Ishikawa (cell line): Measurements from ENCODE around the gene PSMB5.

Experiments used
- CEBPB ChIP-seq: IDR thresholded peaks from 2 replicates; pipeline ENCODE4 v1.6.1; 2012
- CREB1 ChIP-seq: IDR thresholded peaks from 2 replicates; pipeline ENCODE4 v1.6.1; 2012; ENCODE audit warnings: low read depth
- EGR1 ChIP-seq: IDR thresholded peaks from 2 replicates; pipeline ENCODE4 v1.6.1; 2012
- EP300 ChIP-seq: IDR thresholded peaks from 2 replicates; pipeline ENCODE4 v1.6.1; 2012; ENCODE audit warnings: borderline replicate concordance
- FOXM1 ChIP-seq: IDR thresholded peaks from 2 replicates; pipeline ENCODE4 v1.6.1; 2012; ENCODE audit warnings: low read depth, borderline replicate concordance
- NFIC ChIP-seq: IDR thresholded peaks from 2 replicates; pipeline ENCODE4 v1.6.1; 2012
- RAD21 ChIP-seq: IDR thresholded peaks from 2 replicates; pipeline ENCODE4 v1.6.1; 2012; ENCODE audit warnings: low read depth
- TAF1 ChIP-seq: IDR thresholded peaks from 2 replicates; pipeline ENCODE4 v1.6.1; 2012; ENCODE audit warnings: low read depth, mild to moderate bottlenecking
- TCF12 ChIP-seq: IDR thresholded peaks from 2 replicates; pipeline ENCODE4 v1.6.1; 2012; ENCODE audit warnings: low read depth
- YY1 ChIP-seq: IDR thresholded peaks from 2 replicates; pipeline ENCODE4 v1.6.1; 2012; ENCODE audit warnings: low read depth
- TF ChIP-seq, protein P1 (sequence below): IDR thresholded peaks from 2 replicates; pipeline ENCODE4 v1.6.1; 2012
- TF ChIP-seq, protein P2 (sequence below): IDR thresholded peaks from 2 replicates; pipeline ENCODE4 v1.6.1; 2012; ENCODE audit warnings: low read depth, mild to moderate bottlenecking
- TF ChIP-seq, protein P3 (sequence below): IDR thresholded peaks from 2 replicates; pipeline ENCODE4 v1.6.1; 2012

DNA sequence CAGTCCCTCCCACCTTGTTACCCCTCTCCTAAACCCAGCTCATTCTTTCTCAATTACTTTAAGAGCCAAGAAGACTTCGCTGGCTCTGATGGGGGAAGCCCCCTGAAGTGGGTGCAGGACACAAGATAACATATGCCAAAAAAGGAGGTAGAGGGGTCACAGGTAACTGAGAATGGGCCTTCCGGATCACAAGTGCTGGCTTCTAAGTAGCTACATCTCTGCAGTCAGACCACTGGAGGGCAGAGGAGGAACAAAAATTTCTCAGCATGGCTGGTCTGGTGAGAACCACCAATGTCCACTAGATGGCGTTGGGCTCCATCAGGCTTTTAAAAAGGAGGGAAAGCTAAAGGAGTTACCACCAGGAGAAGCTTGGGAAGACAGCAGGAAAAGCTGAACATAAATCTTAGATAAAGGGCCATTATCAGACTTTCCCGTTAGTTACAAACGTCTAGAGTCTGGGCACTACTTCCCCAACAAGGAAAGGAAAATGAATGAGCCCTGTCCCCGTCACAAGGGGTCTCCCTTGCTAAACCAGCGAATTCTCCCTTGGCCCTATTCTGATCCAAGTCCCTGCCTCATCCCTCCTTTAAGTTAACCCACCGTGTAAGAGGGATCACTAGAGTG lies 34.2 kb upstream of the PSMB5 start:
- peak; percentile 64; the same call in 1 of the 2 replicates for TF ChIP-seq YY1
- no peak for TF ChIP-seq CREB1
- TF ChIP-seq TAF1, result no peak
- no peak for TF ChIP-seq NFIC
- 0 out of 2 replicates have a peak, but pooled peaks have one; percentile 2 for TF ChIP-seq CEBPB
- no peak; the same call in 1 of the 2 replicates for TF ChIP-seq EP300
- TF ChIP-seq FOXM1, result no peak
- TF ChIP-seq, protein P1, sequence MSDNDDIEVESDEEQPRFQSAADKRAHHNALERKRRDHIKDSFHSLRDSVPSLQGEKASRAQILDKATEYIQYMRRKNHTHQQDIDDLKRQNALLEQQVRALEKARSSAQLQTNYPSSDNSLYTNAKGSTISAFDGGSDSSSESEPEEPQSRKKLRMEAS, result peak; percentile 58; the same call in 1 of the 2 replicates
- TF ChIP-seq, protein P2, sequence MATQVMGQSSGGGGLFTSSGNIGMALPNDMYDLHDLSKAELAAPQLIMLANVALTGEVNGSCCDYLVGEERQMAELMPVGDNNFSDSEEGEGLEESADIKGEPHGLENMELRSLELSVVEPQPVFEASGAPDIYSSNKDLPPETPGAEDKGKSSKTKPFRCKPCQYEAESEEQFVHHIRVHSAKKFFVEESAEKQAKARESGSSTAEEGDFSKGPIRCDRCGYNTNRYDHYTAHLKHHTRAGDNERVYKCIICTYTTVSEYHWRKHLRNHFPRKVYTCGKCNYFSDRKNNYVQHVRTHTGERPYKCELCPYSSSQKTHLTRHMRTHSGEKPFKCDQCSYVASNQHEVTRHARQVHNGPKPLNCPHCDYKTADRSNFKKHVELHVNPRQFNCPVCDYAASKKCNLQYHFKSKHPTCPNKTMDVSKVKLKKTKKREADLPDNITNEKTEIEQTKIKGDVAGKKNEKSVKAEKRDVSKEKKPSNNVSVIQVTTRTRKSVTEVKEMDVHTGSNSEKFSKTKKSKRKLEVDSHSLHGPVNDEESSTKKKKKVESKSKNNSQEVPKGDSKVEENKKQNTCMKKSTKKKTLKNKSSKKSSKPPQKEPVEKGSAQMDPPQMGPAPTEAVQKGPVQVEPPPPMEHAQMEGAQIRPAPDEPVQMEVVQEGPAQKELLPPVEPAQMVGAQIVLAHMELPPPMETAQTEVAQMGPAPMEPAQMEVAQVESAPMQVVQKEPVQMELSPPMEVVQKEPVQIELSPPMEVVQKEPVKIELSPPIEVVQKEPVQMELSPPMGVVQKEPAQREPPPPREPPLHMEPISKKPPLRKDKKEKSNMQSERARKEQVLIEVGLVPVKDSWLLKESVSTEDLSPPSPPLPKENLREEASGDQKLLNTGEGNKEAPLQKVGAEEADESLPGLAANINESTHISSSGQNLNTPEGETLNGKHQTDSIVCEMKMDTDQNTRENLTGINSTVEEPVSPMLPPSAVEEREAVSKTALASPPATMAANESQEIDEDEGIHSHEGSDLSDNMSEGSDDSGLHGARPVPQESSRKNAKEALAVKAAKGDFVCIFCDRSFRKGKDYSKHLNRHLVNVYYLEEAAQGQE, result no peak
- TF ChIP-seq TCF12, result no peak; the same call in 1 of the 2 replicates
- no peak for TF ChIP-seq EGR1
- TF ChIP-seq, protein P3, sequence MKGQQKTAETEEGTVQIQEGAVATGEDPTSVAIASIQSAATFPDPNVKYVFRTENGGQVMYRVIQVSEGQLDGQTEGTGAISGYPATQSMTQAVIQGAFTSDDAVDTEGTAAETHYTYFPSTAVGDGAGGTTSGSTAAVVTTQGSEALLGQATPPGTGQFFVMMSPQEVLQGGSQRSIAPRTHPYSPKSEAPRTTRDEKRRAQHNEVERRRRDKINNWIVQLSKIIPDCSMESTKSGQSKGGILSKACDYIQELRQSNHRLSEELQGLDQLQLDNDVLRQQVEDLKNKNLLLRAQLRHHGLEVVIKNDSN, result no peak
- peak; percentile 73 for TF ChIP-seq RAD21
